Measurements from ENCODE around the gene OR5AC2.

The OR5AC2 gene, protein sequence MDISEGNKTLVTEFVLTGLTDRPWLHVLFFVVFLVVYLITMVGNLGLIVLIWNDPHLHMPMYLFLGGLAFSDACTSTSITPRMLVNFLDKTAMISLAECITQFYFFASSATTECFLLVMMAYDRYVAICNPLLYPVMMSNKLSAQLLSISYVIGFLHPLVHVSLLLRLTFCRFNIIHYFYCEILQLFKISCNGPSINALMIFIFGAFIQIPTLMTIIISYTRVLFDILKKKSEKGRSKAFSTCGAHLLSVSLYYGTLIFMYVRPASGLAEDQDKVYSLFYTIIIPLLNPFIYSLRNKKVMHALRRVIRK

DNA sequence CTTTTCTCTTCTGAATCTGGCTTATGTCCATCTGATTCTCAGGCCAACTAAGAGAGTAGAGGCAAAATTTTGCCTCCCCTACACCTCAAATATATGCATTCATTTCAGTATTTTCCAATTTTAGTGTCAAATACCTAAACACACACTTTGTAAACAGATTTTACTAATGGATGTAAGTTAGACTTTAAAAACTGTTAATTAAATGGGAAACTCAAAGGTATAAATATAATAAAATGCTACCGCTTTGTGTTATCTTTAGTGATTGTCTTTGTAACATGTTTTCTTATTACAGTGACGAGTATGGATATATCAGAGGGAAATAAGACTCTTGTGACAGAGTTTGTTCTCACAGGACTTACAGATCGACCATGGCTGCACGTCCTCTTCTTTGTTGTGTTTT is at the start of gene OR5AC2:
Gene OR5AC2, plus strand, starts transcription at position 301 of the 400 bp plus-strand sequence. Its CDS starts 0 bp downstream, at position 301.
- no peak for DNase-seq (ENCODE audit: low spot score)

DNA sequence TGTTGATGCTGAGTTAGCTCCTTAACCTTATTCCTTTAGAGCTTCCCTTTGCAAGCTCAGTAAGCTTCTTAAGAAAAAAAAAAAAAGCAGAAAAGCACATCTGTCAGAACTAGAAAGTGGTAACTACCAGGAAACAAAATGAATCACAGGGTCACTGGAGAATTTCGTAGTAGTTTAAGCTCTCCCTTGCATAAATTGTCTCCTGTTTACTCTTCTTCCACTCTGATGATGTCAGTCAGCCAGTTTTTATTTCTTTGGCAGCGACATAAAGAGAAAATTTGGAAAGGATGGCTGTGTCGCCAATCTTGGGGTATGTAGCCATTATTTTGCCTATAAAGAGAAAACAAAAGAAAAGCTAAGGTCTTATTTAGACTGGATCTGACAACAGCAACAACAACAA is 48.7 kb upstream of the OR5AC2 start:
- no peak for DNase-seq (ENCODE audit: low spot score)

GRCh38 chr3:98038876-98039275 is 48.1 kb upstream of the OR5AC2 start:
- no peak for DNase-seq (ENCODE audit: low spot score)

- DNase-seq (ENCODE audit: low spot score) = peak; percentile 66
Observed at GRCh38 chr3:98039322-98040024, 47.5 kb upstream of the OR5AC2 start.

GRCh38 chr3:98041350-98041749 is 45.6 kb upstream of the OR5AC2 start:
- no peak for DNase-seq (ENCODE audit: low spot score)

DNA sequence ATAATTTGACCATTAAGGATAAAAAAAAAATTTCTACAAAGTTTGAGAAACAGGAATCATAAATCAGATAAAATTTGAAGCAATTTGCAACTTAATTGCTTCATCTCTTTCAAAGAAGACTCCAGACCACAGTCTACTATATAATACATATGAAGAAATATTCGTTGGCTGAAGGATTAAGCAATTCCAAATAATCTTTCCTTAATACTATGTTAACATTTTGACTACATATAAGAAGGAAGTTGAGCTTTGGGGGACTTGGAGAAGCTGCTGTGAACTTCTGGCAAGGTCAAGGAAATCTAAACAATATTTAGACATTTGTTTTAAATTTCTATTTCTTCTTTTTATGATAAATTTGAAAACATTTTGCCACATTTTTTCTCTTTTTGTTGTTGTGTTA is 38.4 kb upstream of the OR5AC2 start:
- DNase-seq (ENCODE audit: low spot score) = no peak

GRCh38 chr3:98049271-98049670 is 37.7 kb upstream of the OR5AC2 start:
- no peak for DNase-seq (ENCODE audit: low spot score)

DNA sequence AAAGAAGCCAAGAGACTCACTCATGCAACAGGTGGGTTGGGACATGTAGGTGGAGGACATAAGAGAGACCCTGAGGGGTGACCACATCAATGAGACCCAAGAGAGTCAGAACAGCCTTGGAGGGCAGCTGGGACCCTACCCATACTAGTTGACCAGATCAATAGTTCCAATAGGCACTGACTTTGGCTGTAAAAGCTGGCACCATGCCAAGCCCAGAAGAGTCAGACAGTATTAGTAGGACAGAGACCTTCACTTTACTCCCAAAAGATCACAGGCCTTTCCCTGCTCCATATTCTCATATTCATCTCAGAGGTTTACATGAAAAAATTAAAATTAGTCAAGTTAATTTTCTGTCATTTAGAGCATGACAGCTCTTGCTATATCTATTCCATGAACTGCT is 30.9 kb upstream of the OR5AC2 start:
- DNase-seq (ENCODE audit: low spot score) = no peak

GRCh38 chr3:98057631-98058030 is 29.3 kb upstream of the OR5AC2 start:
- no peak for DNase-seq (ENCODE audit: low spot score)

- no peak for DNase-seq (ENCODE audit: low spot score)
Observed at GRCh38 chr3:98058244-98058960, 28.6 kb upstream of the OR5AC2 start.

DNA sequence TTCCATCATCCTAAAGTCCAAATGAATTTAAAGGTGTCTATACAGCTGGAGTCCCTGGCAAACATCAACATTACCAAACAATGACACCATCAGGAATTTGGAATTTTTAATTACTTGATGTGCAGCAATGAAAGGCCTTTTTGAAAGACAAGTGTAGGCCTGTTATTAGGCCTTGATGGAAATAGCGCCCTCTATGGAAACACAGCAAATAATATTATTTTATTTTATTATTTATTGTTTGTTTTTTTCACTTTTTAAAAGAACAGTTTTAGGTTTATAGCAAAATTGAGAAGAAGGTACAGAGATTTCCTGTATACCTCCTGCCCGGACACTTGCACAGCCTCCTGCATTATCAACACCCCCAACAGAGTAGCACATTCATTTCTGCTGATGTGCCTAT is 18.1 kb upstream of the OR5AC2 start:
- DNase-seq (ENCODE audit: low spot score) = no peak

- DNase-seq (ENCODE audit: low spot score) = no peak
Observed at GRCh38 chr3:98070840-98071239, 16.1 kb upstream of the OR5AC2 start.

DNA sequence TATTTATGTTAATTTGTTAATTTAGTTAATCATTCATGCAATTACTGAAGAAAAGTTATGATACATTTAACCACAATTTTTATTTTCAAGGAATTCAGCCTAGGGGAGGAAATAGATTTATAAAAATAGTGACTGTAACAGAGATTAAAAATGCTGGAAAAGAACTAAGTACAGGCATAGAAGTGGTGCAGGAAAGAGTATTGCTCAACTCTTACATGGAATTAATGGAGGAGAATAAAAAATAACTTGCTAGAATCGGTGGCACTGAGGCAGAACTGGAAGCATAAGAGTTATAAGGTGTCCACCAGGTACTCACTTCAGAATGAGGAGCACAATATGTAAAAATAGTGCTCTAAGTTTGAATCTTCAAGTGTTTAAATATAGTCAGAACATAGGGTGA is 13.5 kb upstream of the OR5AC2 start:
- no peak for DNase-seq (ENCODE audit: low spot score)

DNA sequence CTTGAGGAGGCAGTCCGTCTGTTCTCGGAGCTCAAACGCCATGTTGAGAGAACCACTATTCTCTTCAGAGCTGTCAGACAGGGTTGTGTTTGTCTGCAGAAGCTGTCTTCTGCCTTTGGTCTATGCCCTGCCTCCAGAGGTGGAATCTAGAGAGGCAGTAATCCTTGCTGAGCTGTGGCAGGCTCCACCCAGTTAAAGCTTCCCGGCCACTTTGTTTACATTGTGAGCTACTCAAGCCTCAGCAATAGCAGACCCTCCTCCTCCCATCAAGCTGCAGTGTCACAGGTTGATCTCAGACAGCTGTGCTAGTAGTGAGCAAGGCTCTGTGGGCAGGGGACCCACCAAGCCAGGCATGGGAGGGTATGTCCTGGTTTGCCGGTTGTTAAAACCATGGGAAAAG is 8.9 kb downstream of the OR5AC2 start:
- no peak for DNase-seq (ENCODE audit: low spot score)

DNA sequence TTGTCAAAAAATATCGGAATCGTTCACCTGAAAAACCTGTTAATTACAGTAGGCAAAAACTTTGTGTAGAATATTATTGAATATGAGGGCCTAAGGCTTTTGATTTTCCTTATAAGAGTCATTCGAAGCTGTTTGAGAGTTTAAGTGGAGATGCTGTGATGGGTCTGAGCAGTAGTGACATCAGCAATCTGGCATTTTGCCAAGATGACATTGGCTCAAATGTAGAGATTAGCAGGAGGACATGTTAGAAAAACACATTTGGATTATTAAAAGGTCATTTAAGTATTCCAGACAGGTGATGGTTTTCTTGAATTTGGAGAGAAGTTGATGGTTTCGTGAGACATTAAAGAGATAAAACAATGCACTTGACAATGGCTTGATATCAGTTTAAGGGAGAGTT is 12.9 kb downstream of the OR5AC2 start:
- DNase-seq (ENCODE audit: low spot score) = no peak

DNA sequence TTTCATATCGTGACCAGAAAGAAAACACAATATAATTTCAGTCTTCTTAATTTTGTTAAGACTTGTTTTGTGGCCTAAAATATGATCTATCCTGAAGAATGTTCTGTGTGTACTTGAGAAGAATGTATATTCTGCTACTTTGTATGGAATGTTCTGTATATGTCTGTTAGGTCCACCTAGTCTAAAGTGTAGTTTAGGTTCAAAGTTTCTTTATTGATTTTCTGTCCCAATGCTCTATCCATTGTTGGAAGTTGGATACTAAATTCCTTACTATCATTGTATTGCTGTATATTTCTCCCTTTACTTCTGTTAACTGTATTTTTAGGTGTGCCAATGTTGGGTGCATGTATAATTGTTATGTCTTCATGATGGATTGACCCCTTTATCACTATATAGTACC is 21.2 kb downstream of the OR5AC2 start:
- DNase-seq (ENCODE audit: low spot score) = no peak

DNA sequence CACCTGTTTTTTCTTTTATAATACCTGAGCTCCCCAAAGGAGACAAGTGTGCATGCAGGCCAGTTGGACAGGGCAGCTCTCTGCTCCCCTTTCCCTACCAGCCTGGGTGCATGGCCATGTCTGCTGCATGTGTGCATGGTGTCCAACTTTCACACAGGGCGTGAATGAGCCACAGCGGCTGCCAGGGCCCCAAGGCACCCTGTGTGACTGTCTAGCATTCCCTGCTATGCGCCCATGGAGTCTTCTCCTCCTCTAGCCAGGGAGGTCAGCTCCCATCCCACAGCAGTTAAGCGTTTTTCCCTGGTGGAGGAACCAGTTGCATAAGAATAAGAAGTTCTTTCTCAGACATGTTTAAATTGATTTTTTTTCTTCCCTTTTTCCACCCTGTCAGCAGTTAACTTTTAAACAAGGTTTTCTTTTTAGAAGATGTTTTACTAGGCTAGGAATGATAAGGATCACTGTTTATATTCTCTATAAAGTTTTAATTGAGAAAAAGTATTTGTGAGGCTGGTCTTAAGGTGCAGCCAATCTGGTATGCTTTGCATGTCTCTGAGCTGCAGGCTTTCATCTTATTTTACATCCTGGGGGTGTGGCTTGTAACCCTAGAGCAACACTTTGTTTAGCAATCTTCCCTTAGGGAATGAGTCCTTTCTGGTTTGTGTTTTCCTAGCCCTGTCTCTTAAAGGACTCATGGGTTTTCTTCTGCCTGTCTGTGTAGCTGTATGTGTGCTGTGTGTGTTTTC is 23.0 kb downstream of the OR5AC2 start:
- DNase-seq (ENCODE audit: low spot score) = no peak

DNA sequence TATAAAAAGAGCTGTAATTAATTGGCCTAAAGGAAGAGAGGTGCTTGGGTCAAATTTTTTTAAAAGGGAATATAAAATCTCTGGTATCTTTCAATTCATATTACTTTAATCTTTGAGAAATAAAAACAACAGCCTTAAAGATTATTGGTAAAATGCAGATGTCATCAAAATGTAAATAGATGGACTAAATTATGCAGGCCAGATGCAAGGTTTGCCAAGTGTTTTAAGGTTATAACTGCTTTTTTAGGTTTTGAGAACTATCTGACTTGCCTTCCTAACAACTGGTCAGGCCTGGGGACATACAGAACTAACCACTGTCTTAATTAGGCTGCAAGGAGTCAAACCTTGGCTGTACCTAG is 23.6 kb downstream of the OR5AC2 start:
- no peak for DNase-seq (ENCODE audit: low spot score)

DNA sequence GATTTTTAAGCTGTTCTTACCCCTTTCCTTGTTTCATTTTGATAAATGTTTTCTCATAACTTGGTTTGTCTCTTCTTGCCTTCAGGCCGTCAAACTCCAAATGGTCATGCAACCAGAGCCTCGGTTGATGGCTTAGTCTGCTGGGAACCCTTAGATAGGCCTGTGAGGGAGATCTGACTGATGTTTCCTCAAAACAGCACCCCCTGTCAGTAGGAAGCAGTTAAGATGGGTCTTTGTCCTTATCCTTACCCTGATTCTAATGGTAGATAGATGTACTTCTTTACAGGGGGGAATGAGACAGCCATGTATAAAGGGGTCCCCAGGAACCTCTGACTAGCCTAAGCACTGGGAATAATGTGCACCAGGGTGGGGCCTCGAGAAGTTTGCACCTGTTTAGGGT is 27.3 kb downstream of the OR5AC2 start:
- DNase-seq (ENCODE audit: low spot score) = no peak

DNA sequence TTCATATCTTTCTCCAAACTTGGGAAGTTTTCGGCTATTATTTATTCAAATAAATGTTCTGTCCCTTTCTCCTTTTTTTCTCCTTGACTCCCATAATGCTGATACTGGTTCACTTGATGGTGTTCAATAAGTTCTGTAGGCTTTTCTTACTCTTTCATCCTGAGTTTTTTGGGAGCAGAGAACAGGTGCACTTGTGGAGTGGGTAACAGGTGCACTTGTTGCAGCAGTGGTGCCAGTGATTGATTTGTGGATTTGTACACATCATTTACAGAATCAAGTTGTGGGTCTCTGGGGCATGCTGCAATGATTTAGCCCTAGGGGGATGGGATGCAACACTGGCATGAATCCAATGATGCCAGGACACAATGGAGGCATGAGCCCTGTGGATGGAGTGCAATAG is 28.7 kb downstream of the OR5AC2 start:
- no peak for DNase-seq (ENCODE audit: low spot score)

GRCh38 chr3:98130421-98130820 is 43.4 kb downstream of the OR5AC2 start, which contains the start of gene OR5H1:
Gene OR5H1, plus strand, starts transcription at chr3:98130721. Its CDS starts 1,977 bp downstream, at chr3:98132698.
- no peak for DNase-seq (ENCODE audit: low spot score)

DNA sequence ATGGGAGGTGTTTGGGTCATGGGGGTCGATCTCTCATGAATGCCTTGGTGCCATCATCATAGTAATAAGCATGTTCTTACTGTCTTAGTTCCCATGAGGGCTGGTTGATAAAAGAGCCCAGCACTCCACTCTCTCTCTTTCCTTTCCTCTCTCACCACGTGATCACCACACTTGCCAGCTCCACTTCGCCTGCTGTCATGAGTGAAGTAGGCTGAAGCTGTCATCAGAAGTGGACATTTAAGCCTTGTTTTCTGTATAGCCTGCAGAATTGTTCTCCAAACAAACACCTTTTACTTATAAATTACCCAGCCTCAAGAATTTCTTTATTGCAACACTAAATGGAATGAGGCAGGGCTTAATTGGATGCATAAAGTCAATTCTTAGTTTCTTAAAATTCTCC is 49.7 kb downstream of the OR5AC2 start:
- no peak for DNase-seq (ENCODE audit: low spot score)

Measured in hematopoietic multipotent progenitor cell treated with erythropoietin and hydrocortisone succinate and interleukin-3 and kit ligand, for 17 days (in vitro differentiated cells).